GM19324 (cell line): ENCODE results near the gene ZNF592.

Experiments
- ATAC-seq: cut with Tn5 transposase; IDR thresholded peaks from one replicate; pipeline ENCODE4 v1.9.1; 2021; ENCODE audit warnings: mild to moderate bottlenecking, moderate library complexity; ENCODE audit not compliant: unreplicated experiment, low FRiP score

ZNF592 gene

DNA sequence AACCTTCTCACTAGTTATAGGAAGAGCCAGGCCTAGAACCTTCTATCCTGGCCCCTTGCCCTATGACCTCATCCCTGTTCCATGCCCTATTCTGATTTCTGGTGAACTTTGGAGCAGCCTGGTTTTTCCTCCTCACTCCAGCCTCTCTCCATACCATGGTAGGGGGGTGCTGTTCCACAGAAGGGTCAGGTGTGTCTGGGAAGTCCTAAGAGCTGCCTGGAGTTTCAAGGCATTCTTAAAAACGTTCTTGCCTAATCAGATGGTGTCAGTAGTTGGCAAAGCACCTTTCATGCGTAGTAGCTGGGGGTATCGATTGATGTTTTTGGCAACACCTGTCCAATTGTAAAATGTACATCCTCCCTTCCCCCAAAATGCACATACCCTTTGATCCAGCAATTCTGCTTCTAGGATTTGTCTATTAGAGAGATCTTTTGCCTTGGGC lies 52.0 kb downstream of the ZNF592 start:
- no peak for ATAC-seq

DNA sequence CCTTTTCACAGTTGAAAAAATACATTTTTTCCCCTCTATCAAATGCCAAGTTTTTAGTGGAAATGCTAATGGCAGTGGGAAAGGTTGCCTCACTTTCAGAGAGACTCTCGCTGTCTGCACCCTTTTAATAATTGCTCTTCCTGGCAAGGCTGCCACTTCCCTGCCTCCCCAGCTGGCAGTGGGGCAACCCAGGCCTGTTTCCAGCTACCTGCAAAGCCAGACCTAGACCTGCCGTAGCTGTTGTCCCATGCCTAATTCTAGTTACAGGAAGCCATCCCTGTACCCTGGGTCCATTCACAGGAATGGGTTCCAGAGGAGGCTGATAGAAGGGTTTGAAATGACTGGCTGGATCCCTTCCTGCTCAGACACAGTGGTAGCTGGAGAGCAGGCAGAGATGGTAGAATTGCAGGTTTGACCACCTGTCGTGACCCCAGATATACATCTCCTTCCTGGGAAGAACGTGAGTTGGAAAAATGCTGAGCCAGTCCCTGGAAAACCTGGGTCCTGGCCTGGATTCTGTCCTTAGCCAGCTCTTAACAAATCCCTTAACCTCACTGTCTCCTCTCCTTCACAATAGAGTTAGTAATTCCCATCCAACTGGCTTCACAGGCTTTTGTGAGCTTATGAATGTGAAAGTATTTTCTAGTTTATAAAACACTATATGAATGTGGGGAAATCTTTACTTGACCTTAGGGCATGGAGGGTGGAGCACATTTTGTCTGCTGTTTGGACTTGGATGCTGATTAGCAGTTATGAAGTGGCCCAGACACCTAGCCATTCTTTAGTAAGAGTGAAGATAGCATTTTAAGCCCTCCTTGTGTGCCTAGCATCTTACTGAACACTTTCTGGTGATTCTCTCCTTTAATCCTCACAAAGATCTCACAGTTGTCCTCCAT lies 55.9 kb downstream of the ZNF592 start:
- ATAC-seq: no peak

DNA sequence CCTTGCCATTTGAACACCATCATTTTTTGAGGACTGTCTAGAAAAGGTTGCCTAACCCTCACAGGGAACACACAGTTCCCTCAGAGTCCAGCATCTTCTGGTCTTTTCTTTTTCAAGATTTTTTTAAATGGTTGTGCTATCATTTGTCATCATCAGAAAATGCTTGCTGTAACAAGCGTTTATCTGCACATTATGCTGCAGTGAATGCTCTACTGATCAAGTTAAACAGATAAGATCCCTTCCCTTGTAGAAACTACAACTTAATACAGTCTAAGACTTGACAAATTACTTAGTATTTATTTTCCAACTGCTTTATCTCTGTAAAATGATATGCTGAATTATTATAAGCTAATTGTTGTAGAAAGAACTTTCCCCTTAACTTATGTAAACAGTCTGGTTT lies 56.8 kb downstream of the ZNF592 start:
- ATAC-seq: no peak

DNA sequence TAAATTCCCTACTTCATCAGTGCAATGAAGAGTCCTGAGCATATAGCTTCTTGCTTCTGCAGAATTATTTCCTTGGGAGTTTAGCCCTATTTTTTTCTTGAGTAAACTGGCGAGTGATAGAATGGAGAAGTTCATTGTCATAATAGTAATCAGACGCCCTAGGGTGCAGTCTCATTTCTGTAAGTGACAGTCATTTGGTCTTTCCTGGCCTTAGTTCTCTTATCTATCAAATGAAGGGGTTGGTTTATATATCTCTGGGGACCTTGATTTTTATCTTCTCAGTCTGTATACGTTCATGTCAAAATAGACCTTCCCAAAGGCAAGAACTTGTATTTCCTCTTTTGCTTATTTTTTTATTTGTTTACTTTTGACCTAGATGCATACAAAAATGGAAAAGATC lies 58.8 kb downstream of the ZNF592 start:
- no peak for ATAC-seq

DNA sequence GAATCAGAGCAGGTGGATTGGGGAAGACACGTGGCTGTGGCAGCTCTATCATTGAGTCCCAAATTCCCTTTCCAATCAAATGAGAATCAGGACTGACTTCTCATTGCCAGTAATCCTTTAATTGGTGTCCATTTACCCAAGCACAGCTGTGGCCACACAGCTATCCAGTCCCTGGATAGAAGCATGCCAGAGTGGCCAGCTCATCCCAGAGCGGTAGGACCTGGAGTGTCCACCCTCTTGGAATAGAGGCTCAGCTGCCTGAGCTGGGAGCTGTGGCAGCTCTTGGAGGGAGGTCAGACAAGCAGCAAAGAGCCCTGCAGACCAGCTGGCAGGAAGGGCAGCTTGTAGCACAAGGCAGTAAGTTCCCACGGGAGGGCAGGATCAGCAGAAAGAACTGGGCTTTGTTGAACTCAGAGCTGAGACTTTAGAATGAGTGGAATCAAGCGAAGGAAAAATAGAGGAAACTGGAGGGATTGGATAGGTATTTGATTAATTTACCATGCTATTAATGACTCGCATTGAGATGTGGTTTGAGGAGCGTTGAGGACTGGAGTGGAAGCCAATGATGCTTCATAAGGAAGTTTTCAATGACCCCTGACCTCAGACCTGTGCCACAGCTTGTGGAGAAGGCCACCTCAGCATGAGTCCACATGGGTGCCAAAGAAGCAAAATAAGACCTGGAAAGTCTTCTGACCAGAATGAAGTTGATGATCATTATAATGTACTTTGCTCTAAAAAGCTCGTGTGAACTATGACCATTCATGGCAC lies 61.9 kb downstream of the ZNF592 start:
- ATAC-seq: no peak

DNA sequence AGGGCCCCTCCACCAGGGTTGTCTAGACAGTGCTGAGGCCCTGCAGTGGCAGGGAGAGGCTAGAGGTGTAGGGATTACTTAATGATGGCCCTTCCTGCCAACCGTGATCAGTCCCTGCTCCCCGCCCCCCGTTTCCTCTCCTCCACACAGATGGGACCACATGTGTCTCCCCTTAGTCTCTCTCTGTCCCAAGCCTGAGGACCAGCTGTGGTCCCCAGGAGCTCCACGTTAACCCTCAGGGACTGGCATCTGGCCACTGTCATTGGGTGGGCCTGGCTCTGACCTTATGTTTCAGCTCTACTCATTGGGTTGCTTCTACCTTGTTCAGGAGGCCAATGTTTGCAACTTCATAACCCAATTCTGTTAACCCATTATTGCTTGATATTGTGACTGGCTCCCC lies 62.8 kb downstream of the ZNF592 start:
- ATAC-seq: no peak

DNA sequence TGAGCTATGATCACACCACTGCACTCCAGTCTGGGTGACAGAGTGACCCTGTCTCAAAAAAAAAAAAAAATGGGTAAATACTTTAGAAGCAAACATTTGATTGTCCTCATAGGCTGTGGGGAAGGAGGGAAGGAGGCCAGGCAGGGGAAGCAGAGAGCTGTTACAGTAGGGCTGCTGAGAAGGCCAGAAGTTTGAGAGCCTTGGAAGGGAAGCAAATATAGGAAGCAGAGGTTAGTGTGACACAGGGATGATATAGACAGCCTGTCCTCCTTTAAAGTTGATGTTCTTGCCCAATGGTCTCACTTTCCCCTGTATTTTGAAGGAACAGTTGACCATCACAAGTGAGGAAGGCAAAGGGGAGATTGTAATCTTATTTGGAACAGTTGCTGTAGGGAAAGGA lies 63.4 kb downstream of the ZNF592 start:
- no peak for ATAC-seq

DNA sequence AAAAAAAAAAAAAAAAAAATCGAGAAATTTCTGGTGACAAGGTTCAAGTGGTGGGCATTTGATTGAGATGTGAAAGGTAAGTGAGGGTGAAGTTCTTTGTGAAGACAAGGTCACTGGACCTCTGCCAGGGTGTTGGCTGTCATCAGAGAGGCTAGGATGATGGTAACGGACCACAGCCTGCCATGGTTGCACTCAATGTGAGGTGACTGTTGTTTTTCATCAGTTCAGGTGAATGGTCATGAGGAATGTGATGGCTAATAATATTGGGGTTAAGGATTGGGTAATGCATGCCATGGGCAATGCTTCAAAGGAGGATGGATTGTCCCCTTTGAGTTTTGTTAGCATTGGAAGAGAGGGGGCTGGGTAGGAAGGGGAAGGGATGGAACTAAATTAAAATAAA lies 64.5 kb downstream of the ZNF592 start:
- no peak for ATAC-seq

DNA sequence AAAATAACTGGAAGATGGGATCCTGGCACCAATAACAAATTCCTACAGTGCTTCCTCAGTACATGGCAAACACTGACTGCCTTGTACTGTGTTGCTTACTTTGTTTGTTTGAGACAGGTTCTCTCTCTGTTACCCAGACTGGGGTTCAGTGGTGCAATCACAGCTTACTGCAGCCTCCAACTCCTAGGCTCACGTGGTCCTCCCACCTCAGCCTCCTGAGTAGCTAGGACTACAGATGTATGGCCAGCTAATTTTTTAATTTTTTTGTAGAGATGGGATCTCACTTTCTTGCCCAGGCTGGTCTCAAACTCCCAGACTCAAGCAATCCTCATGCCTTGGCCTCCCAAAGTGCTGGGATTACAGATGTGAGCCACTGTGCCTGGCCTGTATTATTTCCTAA lies 65.0 kb downstream of the ZNF592 start:
- no peak for ATAC-seq

DNA sequence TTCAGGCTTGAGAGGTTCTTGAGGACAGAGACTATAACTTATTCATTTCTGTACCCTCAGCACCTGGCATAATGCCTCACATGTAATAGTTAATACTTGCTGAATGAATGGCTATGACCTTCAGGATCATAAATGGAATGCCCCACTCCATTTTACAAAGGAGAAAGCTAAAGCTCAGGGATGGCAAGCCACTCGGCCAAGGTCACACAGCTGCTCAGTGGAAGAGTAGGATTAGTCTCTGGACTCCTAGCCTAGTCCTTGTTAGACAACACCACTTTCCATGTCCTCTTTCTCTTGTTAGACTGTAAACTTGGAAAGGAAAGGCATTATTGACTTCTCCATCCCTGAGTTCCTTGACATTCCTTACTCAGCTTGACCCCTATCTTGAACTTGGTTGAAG lies 65.5 kb downstream of the ZNF592 start:
- ATAC-seq: no peak

DNA sequence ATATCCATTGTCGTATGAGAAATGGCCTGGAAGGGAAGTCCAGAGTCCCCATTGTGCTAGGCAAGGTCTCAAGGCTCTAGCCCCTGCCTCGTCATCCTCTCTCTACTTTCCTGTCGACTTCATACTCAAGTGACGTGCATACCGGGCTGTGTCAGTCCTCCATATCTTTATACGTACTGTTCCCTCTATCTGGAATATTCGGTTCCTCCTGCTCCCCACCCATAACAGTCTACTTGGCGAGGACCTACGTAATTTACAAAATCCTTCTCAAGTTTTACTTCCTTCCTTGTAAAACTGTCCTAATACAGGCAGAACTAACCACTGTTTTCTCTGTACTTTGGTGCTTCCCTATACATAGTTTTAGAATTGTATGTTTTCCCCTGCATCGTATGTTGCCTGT lies 66.5 kb downstream of the ZNF592 start:
- no peak for ATAC-seq

DNA sequence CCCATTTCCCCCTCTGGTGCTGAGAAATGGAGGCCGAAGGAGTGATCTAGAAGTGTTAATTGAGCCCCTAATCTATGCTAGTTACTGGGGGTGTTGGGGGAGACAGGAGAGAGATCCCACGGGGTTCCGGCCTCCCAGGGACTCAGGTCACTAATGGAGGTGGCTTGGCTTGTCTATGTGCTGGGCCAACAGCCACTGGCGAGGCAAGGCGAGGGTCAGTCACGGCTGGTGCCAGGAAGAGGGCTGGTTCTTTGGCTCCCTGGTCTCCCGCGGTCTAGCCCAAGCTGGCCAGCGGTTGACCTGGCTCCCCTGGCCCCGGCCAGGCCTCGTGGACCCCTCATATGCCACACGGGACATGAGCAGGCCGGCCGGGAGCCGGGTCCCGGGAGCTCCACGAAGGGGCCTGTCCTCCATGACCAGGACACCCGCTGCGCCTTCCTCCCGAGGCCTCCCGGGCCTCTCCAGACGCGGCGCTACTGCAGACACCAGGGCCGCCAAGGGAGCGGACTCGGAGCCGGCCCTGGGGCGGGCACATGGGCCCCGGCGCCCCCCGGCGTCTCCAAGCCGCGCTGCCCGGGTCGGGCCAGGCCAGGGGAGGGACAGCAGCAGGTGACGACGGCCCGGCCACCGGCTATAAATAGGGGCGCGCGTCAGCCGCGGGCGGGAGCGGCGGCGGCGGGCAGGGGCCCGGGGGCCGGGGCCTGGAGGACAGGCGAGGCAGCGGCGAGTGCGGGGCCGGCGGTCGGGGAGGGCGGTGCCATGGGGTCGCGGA lies 68.5 kb downstream of the ZNF592 start, which contains the start of gene ALPK3:
Gene ALPK3 (plus strand): TSS at position 663 of the 772 bp plus-strand sequence. CDS start 97 bp downstream, at position 760.
- ATAC-seq: no peak

DNA sequence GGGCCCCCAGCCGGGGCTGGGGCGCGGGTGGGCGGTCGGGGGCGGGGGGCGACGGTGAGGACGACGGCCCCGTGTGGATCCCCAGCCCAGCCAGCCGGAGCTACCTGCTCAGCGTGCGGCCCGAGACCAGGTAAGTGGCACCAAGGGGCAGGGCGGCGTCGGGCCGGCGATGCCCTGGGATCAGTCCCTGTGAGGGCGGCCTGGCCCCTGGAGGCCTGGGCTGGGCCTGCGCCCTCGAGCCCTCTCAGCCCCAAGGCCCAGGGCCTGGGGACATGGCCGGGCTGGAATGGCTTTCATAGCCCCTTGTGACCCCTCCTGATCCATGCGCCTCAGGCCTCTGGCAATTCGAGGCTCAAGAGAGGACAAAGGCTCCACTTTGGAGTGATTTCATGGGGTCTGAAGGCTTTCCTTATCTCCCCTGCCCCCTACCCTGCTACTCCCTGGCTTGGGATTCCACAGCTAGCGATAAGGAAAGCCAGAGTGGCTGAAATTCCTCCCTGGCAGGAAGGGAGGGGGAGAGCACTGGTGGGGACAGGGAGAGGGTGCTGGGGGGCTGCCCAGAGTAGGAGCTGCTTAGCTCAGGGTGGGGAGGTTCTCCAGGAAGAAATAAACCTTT lies 69.2 kb downstream of the ZNF592 start:
- no peak for ATAC-seq

DNA sequence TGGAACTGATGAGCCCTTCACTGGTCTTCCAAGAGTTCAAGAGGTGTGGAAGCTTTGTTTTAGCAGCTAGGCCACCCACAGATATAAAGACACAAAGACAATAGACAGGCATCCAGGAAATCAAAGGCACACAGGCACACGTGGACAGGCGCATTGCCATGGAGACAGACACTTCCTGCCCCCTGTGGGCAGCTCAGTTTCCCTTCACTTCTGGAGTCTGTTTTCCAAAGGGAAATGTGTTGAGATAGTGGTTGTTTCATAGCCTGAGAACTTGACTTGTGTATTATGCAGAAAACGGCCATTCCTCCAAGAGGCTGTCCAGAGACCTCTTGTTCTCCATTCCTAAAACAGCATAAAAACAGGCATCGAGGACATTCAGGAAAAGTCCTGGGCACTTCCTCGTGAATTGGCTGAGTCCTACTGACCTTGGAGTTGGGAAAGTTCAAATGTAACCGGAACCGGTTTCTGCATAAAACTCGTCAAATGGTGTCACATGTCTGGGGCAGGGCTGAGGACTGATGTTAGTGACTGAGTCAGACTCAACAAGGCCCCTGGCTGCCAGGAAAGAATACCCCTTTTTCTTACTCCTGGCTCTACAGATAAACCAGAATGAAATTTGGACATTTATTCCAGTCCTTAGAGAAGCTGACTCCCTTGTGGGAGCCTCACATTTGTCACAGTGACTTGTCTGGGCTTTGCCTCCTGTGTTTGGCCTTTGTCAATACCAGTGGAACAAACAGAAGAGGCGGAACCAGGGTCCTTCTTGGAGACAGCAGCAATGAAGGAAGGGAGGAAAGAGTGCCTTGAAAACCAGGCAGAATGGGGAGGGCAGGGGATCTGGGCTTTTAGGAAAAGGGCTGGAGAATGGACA lies 70.1 kb downstream of the ZNF592 start:
- no peak for ATAC-seq

DNA sequence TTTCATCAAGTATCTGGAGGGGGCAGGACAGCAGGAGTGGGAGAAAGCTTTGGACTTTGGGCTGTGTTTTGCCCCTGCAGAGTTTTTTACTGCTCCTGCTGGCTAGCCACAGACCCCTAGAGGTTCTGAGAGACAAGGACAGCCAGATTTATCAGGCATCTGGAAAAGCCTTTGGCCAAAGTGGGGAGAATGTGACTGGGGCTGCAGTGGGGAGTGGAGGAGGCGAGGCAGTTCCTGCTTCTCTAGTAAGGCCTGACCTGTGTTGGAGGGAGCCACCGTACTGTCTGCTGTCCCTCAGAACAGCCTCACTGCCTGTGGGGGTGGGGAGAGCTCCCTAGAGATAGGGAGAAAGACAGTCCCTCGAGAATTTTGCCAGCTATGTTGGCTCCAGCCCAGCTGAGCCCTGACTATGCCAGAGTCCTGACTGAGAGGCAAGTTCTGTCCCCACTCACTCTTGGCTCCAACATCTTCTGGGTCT lies 70.9 kb downstream of the ZNF592 start:
- no peak for ATAC-seq

DNA sequence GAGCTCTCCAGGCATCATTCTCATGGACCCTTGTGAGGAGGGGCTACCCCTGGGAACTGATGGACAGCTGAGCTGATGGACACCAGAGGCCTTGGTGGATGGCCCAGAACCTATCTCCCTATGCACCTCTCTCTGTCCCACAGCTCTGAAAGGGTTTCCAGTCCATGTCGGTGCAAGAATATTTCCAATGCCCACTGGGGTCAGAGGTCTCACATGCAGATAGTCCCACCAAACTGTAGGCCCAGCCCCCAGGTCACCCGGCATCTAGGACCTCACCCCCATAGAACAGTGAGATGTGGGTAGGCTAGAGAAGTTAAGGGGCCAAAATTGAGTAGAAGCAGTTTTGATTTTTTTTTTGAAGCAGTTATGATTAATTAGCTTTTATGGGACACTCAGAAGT lies 71.4 kb downstream of the ZNF592 start:
- ATAC-seq: no peak

DNA sequence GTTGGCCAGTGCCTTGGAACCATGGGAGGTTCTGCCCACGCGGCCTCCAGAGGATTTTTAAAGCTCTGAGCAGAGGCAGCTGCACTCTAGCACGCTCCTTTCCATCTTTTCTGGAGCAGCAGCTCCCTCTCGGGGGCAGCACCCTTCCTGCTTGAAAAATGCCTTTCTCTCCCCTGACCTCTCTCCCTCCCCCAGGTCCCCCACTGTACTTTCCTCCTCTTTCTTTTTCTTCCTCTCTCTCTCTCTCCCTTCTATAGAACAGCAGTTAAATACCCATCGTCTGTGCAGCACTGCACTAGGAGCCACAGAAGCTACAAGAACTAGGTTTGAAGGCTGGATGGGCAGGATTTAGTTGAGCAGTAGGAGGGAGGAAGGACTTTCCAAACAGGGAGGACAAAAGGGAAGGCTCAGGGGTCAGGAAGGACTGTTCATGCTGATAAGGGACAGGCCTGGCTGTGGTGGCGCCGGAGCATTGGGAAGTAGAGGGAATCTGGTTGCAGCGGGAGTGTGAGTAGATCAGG lies 73.2 kb downstream of the ZNF592 start:
- ATAC-seq: no peak

DNA sequence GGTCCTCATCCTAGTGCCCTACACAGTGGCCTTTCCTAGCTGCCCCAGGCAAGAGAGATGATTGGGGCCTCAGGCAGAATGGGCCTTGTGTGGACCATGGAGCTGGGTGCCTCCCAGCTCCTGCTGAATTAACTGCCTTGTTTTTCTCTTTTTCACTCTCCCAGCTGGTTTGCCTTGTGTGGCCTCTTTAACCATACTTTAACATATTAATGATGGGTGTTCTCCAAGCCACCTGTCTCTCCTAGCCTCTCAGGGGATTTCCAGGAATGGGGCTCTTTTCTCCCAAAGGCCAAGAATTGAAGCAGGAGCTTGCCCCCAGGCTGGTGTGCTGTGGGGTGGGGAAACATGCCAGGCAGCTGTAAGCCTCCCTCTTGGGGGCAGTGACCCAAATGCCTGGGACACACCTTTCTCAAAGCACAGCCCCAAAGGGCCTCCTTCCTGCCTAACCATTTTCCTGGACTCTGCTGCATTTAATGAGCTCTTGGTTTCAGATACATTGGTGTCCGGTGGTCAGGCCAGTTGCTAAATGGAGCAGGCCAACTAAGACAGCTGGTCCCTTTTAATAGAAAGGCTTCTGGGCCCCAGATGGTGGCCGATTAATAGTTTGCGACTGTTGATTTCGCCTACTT lies 74.4 kb downstream of the ZNF592 start:
- no peak for ATAC-seq
